HCT116 (cell line): Measurements from ENCODE around the gene DRD3. TPM values are rescaled to one million over a fixed set of nuclear protein-coding genes. Genes with fewer than 3 reads are reported as not detected.

Experiments used
- ATAC-seq: fragments of 200-7000 bp; cut with Tn5 transposase; 2 replicates; pipeline ENCODE4 v1.9.1; 2020; ENCODE audit warnings: mild to moderate bottlenecking, moderate library complexity
- BruUV-seq: library from RNA; stranded (reverse); fragments of 400-500 nt; replicated peaks from 2 replicates; lab custom pipeline; 2021; lab: Mats Ljungman, UMichigan
- CTCF ChIA-PET: fragments of 300-600 bp; sonication (Branson Sonifier 250); formaldehyde crosslinking; loops from one replicate; lab custom pipeline; 2021; ENCODE audit warnings: antibody characterized with exemption; lab: Charles Lee
- POLR2A ChIA-PET: fragments of 300-600, 350-600 bp; sonication (Branson Sonifier 250); formaldehyde crosslinking; loops from one replicate; lab custom pipeline; 2021; ENCODE audit warnings: antibody characterized with exemption; lab: Charles Lee
- RAD21 ChIA-PET, 2 experiments: fragments of 300-600 bp; sonication (Branson Sonifier 250); formaldehyde crosslinking; loops; one replicate each; lab custom pipeline; 2023; ENCODE audit warnings: low total read pairs in 2 of 2; ENCODE audit not compliant: uncharacterized antibody in 2 of 2, unreplicated experiment in 2 of 2, low non-redundant PET in 1 of 2; lab: Charles Lee
- DNase-seq: peaks from one replicate; pipeline ENCODE4 v3.0.0-alpha.2; 2010; ENCODE audit warnings: low read depth, low spot score
- H2AFZ ChIP-seq: fragments of 200-600 bp; shearing (Covaris generic), sonication (generic); 2 replicates; pipeline ENCODE4 v1.6.1; 2017; ENCODE audit warnings: low read depth, mixed run types, mixed read lengths, antibody characterized with exemption, low read length; ENCODE audit not compliant: poor library complexity, severe bottlenecking
- H3K27ac ChIP-seq: 2 replicates; pipeline ENCODE4 v1.5.1; 2012; ENCODE audit warnings: low read depth, low read length
- H3K27me3 ChIP-seq: fragments of 200-600 bp; sonication (generic); 2 replicates; pipeline ENCODE4 v1.6.1; 2016; ENCODE audit warnings: mixed run types, low read length, mixed read lengths; ENCODE audit not compliant: insufficient read depth
- H3K36me3 ChIP-seq, 2 experiments: fragments of 200-500 bp in 1 of 2; fragments of 200-600 bp in 1 of 2; sonication (Bioruptor generic) in 1 of 2; sonication (generic) in 1 of 2; 2 replicates each; pipeline versions ENCODE4 v1.5.1 to v1.6.1; 2014 to 2016; ENCODE audit warnings: low read length in 2 of 2, inconsistent platforms in 1 of 2, mixed read lengths in 1 of 2, mixed run types in 1 of 2; ENCODE audit not compliant: insufficient read depth in 2 of 2, control insufficient read depth in 1 of 2
- H3K4me1 ChIP-seq, 2 experiments: fragments of 200-600 bp in 1 of 2; sonication (generic) in 1 of 2; 2 replicates each; pipeline versions ENCODE4 v1.5.1 to v1.6.1; 2012 to 2017; ENCODE audit warnings: low read length in 2 of 2, inconsistent platforms in 1 of 2, mild to moderate bottlenecking in 1 of 2, mixed read lengths in 1 of 2, mixed run types in 1 of 2, moderate library complexity in 1 of 2; ENCODE audit not compliant: insufficient read depth in 2 of 2, control insufficient read depth in 1 of 2
- H3K4me2 ChIP-seq: fragments of 200-600 bp; sonication (generic); 2 replicates; pipeline ENCODE4 v1.6.1; 2017; ENCODE audit warnings: mixed run types, low read length, mixed read lengths
- H3K4me3 ChIP-seq, 2 experiments: fragments of 200-600 bp in 1 of 2; sonication (generic) in 1 of 2; replicated peaks in 1 of 2; 2 replicates each; pipeline ENCODE4 v1.5.1; 2011 to 2016; ENCODE audit warnings: low read length in 2 of 2, control low read depth in 1 of 2, low read depth in 1 of 2, mild to moderate bottlenecking in 1 of 2, mixed read lengths in 1 of 2, mixed run types in 1 of 2
- H3K79me2 ChIP-seq: fragments of 200-600 bp; sonication (generic); 2 replicates; pipeline ENCODE4 v1.6.1; 2017; ENCODE audit warnings: mild to moderate bottlenecking, mixed run types, low read length, moderate library complexity, mixed read lengths; ENCODE audit not compliant: insufficient read depth
- H3K9ac ChIP-seq: fragments of 200-600 bp; sonication (generic); 2 replicates; pipeline ENCODE4 v1.6.1; 2016; ENCODE audit warnings: low read length, mixed read lengths
- H3K9me2 ChIP-seq: fragments of 200-600 bp; sonication (generic), shearing (Covaris generic); 2 replicates; pipeline ENCODE4 v1.6.1; 2017; ENCODE audit warnings: mixed run types, mild to moderate bottlenecking, moderate library complexity; ENCODE audit not compliant: insufficient read depth
- H3K9me3 ChIP-seq, 2 experiments: fragments of 200-500 bp in 1 of 2; fragments of 200-600 bp in 1 of 2; sonication (Bioruptor generic) in 1 of 2; sonication (generic) in 1 of 2; 2 replicates each; pipeline ENCODE4 v1.6.1; 2014 to 2017; ENCODE audit warnings: low read length in 2 of 2, mixed read lengths in 2 of 2, inconsistent platforms in 1 of 2, low read depth in 1 of 2, mild to moderate bottlenecking in 1 of 2, mixed run types in 1 of 2, moderate library complexity in 1 of 2; ENCODE audit not compliant: control insufficient read depth in 1 of 2, insufficient read depth in 1 of 2
- H4K20me1 ChIP-seq: fragments of 200-600 bp; sonication (generic), shearing (Covaris generic); 2 replicates; pipeline ENCODE4 v1.6.1; 2017; ENCODE audit warnings: mixed run types, mild to moderate bottlenecking, moderate library complexity; ENCODE audit not compliant: insufficient read depth
- CEBPB ChIP-seq: IDR thresholded peaks from 2 replicates; pipeline ENCODE4 v1.6.1; 2012; ENCODE audit warnings: low read depth
- SRF ChIP-seq: IDR thresholded peaks from 2 replicates; pipeline ENCODE4 v1.6.1; 2012; ENCODE audit warnings: low read depth
- YY1 ChIP-seq: IDR thresholded peaks from 2 replicates; pipeline ENCODE4 v1.6.1; 2011; ENCODE audit warnings: low read length, low read depth, moderate library complexity, mild to moderate bottlenecking; ENCODE audit not compliant: insufficient replicate concordance; ENCODE audit errors: extremely low read depth
- ZFX ChIP-seq: fragments of 450-650 bp; IDR thresholded peaks from 2 replicates; pipeline ENCODE4 v1.6.1; 2017
- intact Hi-C: fragments of 100-400 bp; cut with micrococcal nuclease; formaldehyde crosslinking; loops from 2 replicates; pipeline ENCODE4 v1.10.0; 2022
- total RNA-seq: library from RNA; stranded (reverse); gene quantifications from one replicate; pipeline ENCODE4 v1.2.1, GENCODE V29; 2021; ENCODE audit not compliant: unreplicated experiment
- TF ChIP-seq, protein P1 (sequence below): IDR thresholded peaks from 2 replicates; pipeline ENCODE4 v1.6.1; 2011; ENCODE audit warnings: mild to moderate bottlenecking, low read length, moderate library complexity; ENCODE audit not compliant: insufficient replicate concordance; ENCODE audit errors: extremely low read depth
- TF ChIP-seq, protein P2 (sequence below): IDR thresholded peaks from 2 replicates; pipeline ENCODE4 v1.6.1; 2012; ENCODE audit warnings: low read depth
- TF ChIP-seq, protein P3 (sequence below): IDR thresholded peaks from 2 replicates; pipeline ENCODE4 v1.6.1; 2012

DRD3 gene
- total RNA-seq, 1 experiment from 2014 or later: not detected

DNA sequence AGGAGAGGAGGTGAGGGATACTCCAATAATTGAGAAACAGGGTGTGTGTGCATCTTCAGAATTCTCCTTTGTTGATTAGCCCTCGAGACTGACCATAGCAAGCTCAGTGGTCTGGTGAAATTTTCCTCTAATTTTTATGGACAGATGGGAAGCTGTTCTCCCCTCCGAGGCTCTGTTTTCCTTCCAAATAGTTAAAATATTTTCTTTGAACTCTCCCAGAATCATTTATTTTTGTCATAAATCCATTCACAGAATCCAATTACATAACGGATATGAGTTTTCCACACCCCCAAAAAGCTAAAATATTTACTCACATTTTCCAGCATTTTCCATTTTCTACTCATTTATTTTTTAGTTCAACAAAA is 85.9 kb downstream of the DRD3 start:
- Histone ChIP-seq H3K36me3 (no peaks in the 10 kb centered on the region), H2AFZ (no peak overlapping the region), H3K79me2 (no peaks in the 10 kb centered on the region), H3K4me1 (no peaks in the 10 kb centered on the region; a peak in 1 of 4 replicates), H3K27me3 (no peaks in the 10 kb centered on the region), H4K20me1 (no peaks in the 10 kb centered on the region), H3K27ac (no peak overlapping the region)
- DNase-seq: no peak
- intact Hi-C loops: no loop called here
- ATAC-seq: no peak
- no TSS peak for BruUV-seq
- ChIA-PET CTCF (no interaction called here), POLR2A (no interaction called here)
- TF ChIP-seq, protein P1, sequence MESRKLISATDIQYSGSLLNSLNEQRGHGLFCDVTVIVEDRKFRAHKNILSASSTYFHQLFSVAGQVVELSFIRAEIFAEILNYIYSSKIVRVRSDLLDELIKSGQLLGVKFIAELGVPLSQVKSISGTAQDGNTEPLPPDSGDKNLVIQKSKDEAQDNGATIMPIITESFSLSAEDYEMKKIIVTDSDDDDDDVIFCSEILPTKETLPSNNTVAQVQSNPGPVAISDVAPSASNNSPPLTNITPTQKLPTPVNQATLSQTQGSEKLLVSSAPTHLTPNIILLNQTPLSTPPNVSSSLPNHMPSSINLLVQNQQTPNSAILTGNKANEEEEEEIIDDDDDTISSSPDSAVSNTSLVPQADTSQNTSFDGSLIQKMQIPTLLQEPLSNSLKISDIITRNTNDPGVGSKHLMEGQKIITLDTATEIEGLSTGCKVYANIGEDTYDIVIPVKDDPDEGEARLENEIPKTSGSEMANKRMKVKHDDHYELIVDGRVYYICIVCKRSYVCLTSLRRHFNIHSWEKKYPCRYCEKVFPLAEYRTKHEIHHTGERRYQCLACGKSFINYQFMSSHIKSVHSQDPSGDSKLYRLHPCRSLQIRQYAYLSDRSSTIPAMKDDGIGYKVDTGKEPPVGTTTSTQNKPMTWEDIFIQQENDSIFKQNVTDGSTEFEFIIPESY: no peak
- TF ChIP-seq SRF (no peak), ZFX (no peak), CEBPB (no peak), YY1 (no peak)
- TF ChIP-seq, protein P2, sequence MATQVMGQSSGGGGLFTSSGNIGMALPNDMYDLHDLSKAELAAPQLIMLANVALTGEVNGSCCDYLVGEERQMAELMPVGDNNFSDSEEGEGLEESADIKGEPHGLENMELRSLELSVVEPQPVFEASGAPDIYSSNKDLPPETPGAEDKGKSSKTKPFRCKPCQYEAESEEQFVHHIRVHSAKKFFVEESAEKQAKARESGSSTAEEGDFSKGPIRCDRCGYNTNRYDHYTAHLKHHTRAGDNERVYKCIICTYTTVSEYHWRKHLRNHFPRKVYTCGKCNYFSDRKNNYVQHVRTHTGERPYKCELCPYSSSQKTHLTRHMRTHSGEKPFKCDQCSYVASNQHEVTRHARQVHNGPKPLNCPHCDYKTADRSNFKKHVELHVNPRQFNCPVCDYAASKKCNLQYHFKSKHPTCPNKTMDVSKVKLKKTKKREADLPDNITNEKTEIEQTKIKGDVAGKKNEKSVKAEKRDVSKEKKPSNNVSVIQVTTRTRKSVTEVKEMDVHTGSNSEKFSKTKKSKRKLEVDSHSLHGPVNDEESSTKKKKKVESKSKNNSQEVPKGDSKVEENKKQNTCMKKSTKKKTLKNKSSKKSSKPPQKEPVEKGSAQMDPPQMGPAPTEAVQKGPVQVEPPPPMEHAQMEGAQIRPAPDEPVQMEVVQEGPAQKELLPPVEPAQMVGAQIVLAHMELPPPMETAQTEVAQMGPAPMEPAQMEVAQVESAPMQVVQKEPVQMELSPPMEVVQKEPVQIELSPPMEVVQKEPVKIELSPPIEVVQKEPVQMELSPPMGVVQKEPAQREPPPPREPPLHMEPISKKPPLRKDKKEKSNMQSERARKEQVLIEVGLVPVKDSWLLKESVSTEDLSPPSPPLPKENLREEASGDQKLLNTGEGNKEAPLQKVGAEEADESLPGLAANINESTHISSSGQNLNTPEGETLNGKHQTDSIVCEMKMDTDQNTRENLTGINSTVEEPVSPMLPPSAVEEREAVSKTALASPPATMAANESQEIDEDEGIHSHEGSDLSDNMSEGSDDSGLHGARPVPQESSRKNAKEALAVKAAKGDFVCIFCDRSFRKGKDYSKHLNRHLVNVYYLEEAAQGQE: no peak
- TF ChIP-seq, protein P3, sequence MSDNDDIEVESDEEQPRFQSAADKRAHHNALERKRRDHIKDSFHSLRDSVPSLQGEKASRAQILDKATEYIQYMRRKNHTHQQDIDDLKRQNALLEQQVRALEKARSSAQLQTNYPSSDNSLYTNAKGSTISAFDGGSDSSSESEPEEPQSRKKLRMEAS: no peak
- TF ChIP-seq, all 23 proteins: peak for 0
- no peak overlapping the region for H3K9ac ChIP-seq
- no peaks in the 10 kb centered on the region for H3K9me3 ChIP-seq
- no peak overlapping the region for H3K4me2 ChIP-seq
- no peaks in the 10 kb centered on the region for H3K9me2 ChIP-seq
- H3K4me3 ChIP-seq: no peak overlapping the region
- RAD21 ChIA-PET: no interaction called here
